ENCODE results near the gene CACNA1S.

Gene CACNA1S

GRCh38 chr1:201013991-201014815, 98.0 kb downstream of the CACNA1S start:
- no peak for DNase-seq (ENCODE audit: low read depth in 2 of 2)

- DNase-seq (ENCODE audit: low read depth in 2 of 2) = no peak
Measured at GRCh38 chr1:201013031-201013485, 99.2 kb downstream of the CACNA1S start.

GRCh38 chr1:201011616-201012015, 100.6 kb downstream of the CACNA1S start:
- no peak for DNase-seq (ENCODE audit: low read depth in 2 of 2)

- DNase-seq (ENCODE audit: low read depth in 2 of 2) = no peak
Measured at GRCh38 chr1:201009962-201010645, 102.1 kb downstream of the CACNA1S start.

GRCh38 chr1:201008666-201009360, 103.4 kb downstream of the CACNA1S start:
- no peak for DNase-seq (ENCODE audit: low read depth in 2 of 2)

GRCh38 chr1:201007481-201007880, 104.7 kb downstream of the CACNA1S start:
- DNase-seq (ENCODE audit: low read depth in 2 of 2) = no peak

- no peak for DNase-seq (ENCODE audit: low read depth in 2 of 2)
Measured at GRCh38 chr1:201006450-201006849, 105.8 kb downstream of the CACNA1S start.

- no peak for DNase-seq (ENCODE audit: low read depth in 2 of 2)
Measured at GRCh38 chr1:201004732-201005131, 107.5 kb downstream of the CACNA1S start.

- DNase-seq (ENCODE audit: low read depth in 2 of 2) = no peak
Measured at GRCh38 chr1:201004154-201004553, 108.1 kb downstream of the CACNA1S start.

GRCh38 chr1:201002510-201002909, 109.7 kb downstream of the CACNA1S start:
- no peak for DNase-seq (ENCODE audit: low read depth in 2 of 2)

GRCh38 chr1:201001962-201002361, 110.3 kb downstream of the CACNA1S start:
- no peak for DNase-seq (ENCODE audit: low read depth in 2 of 2)

- no peak for DNase-seq (ENCODE audit: low read depth in 2 of 2)
Measured at GRCh38 chr1:201000391-201000790, 111.8 kb downstream of the CACNA1S start.

- DNase-seq (ENCODE audit: low read depth in 2 of 2) = no peak
Measured at GRCh38 chr1:200999667-201000066, 112.6 kb downstream of the CACNA1S start.

- DNase-seq (ENCODE audit: low read depth in 2 of 2) = no peak
Measured at GRCh38 chr1:200998323-200998722, 113.9 kb downstream of the CACNA1S start.

GRCh38 chr1:200992382-200993048, 119.7 kb downstream of the CACNA1S start:
- DNase-seq (ENCODE audit: low read depth in 2 of 2) = no peak

- DNase-seq (ENCODE audit: low read depth in 2 of 2) = no peak
Measured at GRCh38 chr1:200991097-200991614, 121.1 kb downstream of the CACNA1S start.

- no peak for DNase-seq (ENCODE audit: low read depth in 2 of 2)
Measured at GRCh38 chr1:200990114-200990513, 122.1 kb downstream of the CACNA1S start.
